HepG2 (cell line): ENCODE data around the gene RESP18. TPM values are rescaled to one million over a fixed set of nuclear protein-coding genes. Genes with fewer than 3 reads are reported as not detected.
A peak's percentile ranks its signal among the peaks of the same experiment; 100 is the strongest.

Source experiments
- ATAC-seq: fragments of 200-7000 bp; cut with Tn5 transposase; 3 replicates; pipeline ENCODE4 v1.9.1; 2020; ENCODE audit warnings: mild to moderate bottlenecking, moderate library complexity
- BruUV-seq: library from RNA; stranded (reverse); fragments of 400-500 nt; replicated peaks from 2 replicates; lab custom pipeline; 2021; lab: Mats Ljungman, UMichigan
- CTCF ChIA-PET: fragments of 300-600 bp; formaldehyde crosslinking; extraction: SDS; loops from one replicate; lab custom pipeline; 2021; ENCODE audit warnings: low total read pairs, inconsistent platforms, low intra/inter-chr PET ratio; lab: Yijun Ruan, JAX
- POLR2A ChIA-PET: fragments of 350-600 bp; sonication (Branson Sonifier 250); formaldehyde crosslinking; loops from one replicate; lab custom pipeline; 2020; ENCODE audit warnings: antibody characterized with exemption, inconsistent platforms; lab: Yijun Ruan, JAX
- DNase-seq: peaks from one replicate; pipeline ENCODE4 v3.0.0-alpha.2; 2015; ENCODE audit warnings: low spot score
- FAIRE-seq: peaks from 3 replicates; lab custom pipeline; 2011; peaks lifted over from hg19 to GRCh38; lab: Jason Lieb, UNC
- H2AFZ ChIP-seq: one replicate; pipeline ENCODE4 v1.6.1; 2011; ENCODE audit warnings: low read length, inconsistent platforms
- H3K27ac ChIP-seq: fragments of 300-600 bp; 3 replicates; pipeline ENCODE4 v1.8.0; 2011; ENCODE audit warnings: mixed run types, mild to moderate bottlenecking, mixed read lengths, low read length, inconsistent platforms; ENCODE audit not compliant: insufficient read depth; ENCODE audit errors: extremely low read length
- H3K27me3 ChIP-seq, 2 experiments: fragments of 200-600 bp in 1 of 2; 2 replicates in 1 of 2; 3 replicates in 1 of 2; pipeline versions ENCODE4 v1.6.0 to v1.8.0; 2011; ENCODE audit warnings: low read length in 2 of 2, mild to moderate bottlenecking in 2 of 2, moderate library complexity in 2 of 2, inconsistent platforms in 1 of 2; ENCODE audit not compliant: insufficient read depth in 2 of 2, control insufficient read depth in 1 of 2
- H3K36me3 ChIP-seq, 2 experiments: fragments of 200-600 bp in 1 of 2; replicated peaks in 1 of 2; 2 replicates in 1 of 2; 3 replicates in 1 of 2; pipeline versions ENCODE4 v1.5.1 to v1.8.0; 2011; ENCODE audit warnings: low read length in 2 of 2, inconsistent platforms in 1 of 2; ENCODE audit not compliant: insufficient read depth in 2 of 2, control insufficient read depth in 1 of 2
- H3K4me1 ChIP-seq: 2 replicates; pipeline ENCODE4 v1.5.1; 2012; ENCODE audit warnings: low read length, inconsistent platforms; ENCODE audit not compliant: insufficient read depth
- H3K4me2 ChIP-seq: 2 replicates; pipeline ENCODE4 v1.6.0; 2011; ENCODE audit warnings: low read depth, low read length, inconsistent platforms
- H3K4me3 ChIP-seq, 3 experiments: fragments of 200-600 bp in 1 of 3; sonication (generic), shearing (Covaris generic) in 1 of 3; replicated peaks in 1 of 3; 2 replicates each; pipeline ENCODE4 v1.5.1; 2011 to 2016; ENCODE audit warnings: low read length in 3 of 3, inconsistent platforms in 2 of 3, low read depth in 2 of 3, mild to moderate bottlenecking in 2 of 3, control low read depth in 1 of 3, mixed read lengths in 1 of 3; ENCODE audit not compliant: insufficient read depth in 1 of 3
- H3K79me2 ChIP-seq: one replicate; pipeline ENCODE4 v1.6.1; 2011; ENCODE audit warnings: low read length, inconsistent platforms; ENCODE audit not compliant: insufficient read depth
- H3K9ac ChIP-seq: 2 replicates; pipeline ENCODE4 v1.6.0; 2011; ENCODE audit warnings: mild to moderate bottlenecking, low read depth, low read length, inconsistent platforms; ENCODE audit not compliant: insufficient read depth
- H3K9me3 ChIP-seq: 2 replicates; pipeline ENCODE4 v1.5.1; 2012; ENCODE audit warnings: mild to moderate bottlenecking, low read length
- H4K20me1 ChIP-seq: 2 replicates; pipeline ENCODE4 v1.6.0; 2011; ENCODE audit warnings: inconsistent platforms, mild to moderate bottlenecking, low read length, moderate library complexity; ENCODE audit not compliant: insufficient read depth
- IRF2 ChIP-seq: IDR thresholded peaks from 2 replicates; pipeline ENCODE4 v1.6.1; 2018; ENCODE audit warnings: missing genetic modification reagents, missing compliant biosample characterization
- KMT2B ChIP-seq: IDR thresholded peaks from 2 replicates; pipeline ENCODE4 v1.6.1; 2016; ENCODE audit warnings: missing genetic modification reagents, missing compliant biosample characterization
- PATZ1 ChIP-seq: sonication (generic); formaldehyde crosslinking; IDR thresholded peaks from 2 replicates; pipeline ENCODE4 v1.4.0; 2020; ENCODE audit warnings: missing genetic modification reagents
- ZBTB7B ChIP-seq: sonication (generic); formaldehyde crosslinking; IDR thresholded peaks from 2 replicates; pipeline ENCODE4 v1.4.0; 2020; ENCODE audit warnings: missing genetic modification reagents
- ZNF138 ChIP-seq: sonication (generic); formaldehyde crosslinking; IDR thresholded peaks from 2 replicates; pipeline ENCODE4 v1.5.0; 2020; ENCODE audit warnings: mild to moderate bottlenecking, low read depth, missing genetic modification reagents
- ZNF251 ChIP-seq: sonication (generic); formaldehyde crosslinking; IDR thresholded peaks from 2 replicates; pipeline ENCODE4 v1.9.0; 2021; ENCODE audit warnings: mild to moderate bottlenecking, missing genetic modification reagents
- ZNF629 ChIP-seq: sonication (generic); formaldehyde crosslinking; conservative IDR thresholded peaks from 2 replicates; pipeline ENCODE4 v1.5.0; 2020; ENCODE audit warnings: missing genetic modification reagents
- ZNF768 ChIP-seq: sonication (generic); formaldehyde crosslinking; IDR thresholded peaks from 2 replicates; pipeline ENCODE4 v1.4.0; 2020; ENCODE audit warnings: missing genetic modification reagents
- in situ Hi-C: cut with HindIII; loops from 2 replicates; pipeline ENCODE4 v1.10.0; 2017; ENCODE audit warnings: low pct_unique_long_range_greater_than_20kb; ENCODE audit not compliant: extremely low pct_ligation_motif_present
- intact Hi-C: fragments of 100-400 bp; cut with micrococcal nuclease; formaldehyde crosslinking; loops from one replicate; pipeline ENCODE4 v1.10.0; 2022; ENCODE audit not compliant: unreplicated experiment
- polyA plus RNA-seq, 8 experiments: library from polyadenylated mRNA; depleted of rRNA in 3 of 8; stranded (reverse) in 7 of 8; unstranded in 1 of 8; fragments of >200 nt; fragmentation: Illumina TruSeq in 4 of 8; extraction: Trizol in 4 of 8; gene quantifications; 2 replicates each; pipeline versions ENCODE4 v1.2.1 to v1.2.3, GENCODE V29; 2011 to 2016; ENCODE audit warnings: low read depth in 4 of 8, missing spikeins in 1 of 8, mixed read lengths in 1 of 8; ENCODE audit not compliant: insufficient read depth in 1 of 8
- total RNA-seq, 5 experiments: library from RNA; depleted of rRNA; stranded (reverse); fragments of >200 nt; fragmentation: Illumina TruSeq; extraction: Trizol; gene quantifications; 2 replicates each; pipeline ENCODE4 v1.2.3, GENCODE V29; 2016; ENCODE audit warnings: low read depth in 1 of 5

Gene RESP18
- total and polyA plus RNA-seq, 2 of the 13 experiments (the other 11 are each of a cell fraction or from before 2014, with no cell fraction given) = not detected

GRCh38 chr2:219380926-219381325 lies 48.4 kb upstream of the RESP18 start:
- no TSS peak for BruUV-seq
- H3K36me3 ChIP-seq = peaks cover 35 to 61% of the 10 kb centered on the region in 2 experiments
- intact Hi-C loops (no loop called here), in situ Hi-C loops (no loop called here)
- no peak overlapping the region for H2AFZ ChIP-seq
- FAIRE-seq = no peak
- H3K4me2 ChIP-seq = no peak overlapping the region
- peaks cover 11% of the 10 kb centered on the region for H3K4me1 ChIP-seq
- 0 out of 2 replicates have a peak, but pooled peaks cover 3% of the 10 kb centered on the region for H4K20me1 ChIP-seq
- no peak for DNase-seq
- H3K9ac ChIP-seq = no peak overlapping the region
- POLR2A ChIA-PET = no interaction called here
- peak; percentile 25; the same call in 1 of the 2 replicates for TF ChIP-seq PATZ1
- no peak for TF ChIP-seq KMT2B (CRISPR knock-in tag)
- TF ChIP-seq ZNF629 (CRISPR knock-in tag) = peak; percentile 67
- peak; percentile 65 for TF ChIP-seq ZNF768 (CRISPR knock-in tag)
- TF ChIP-seq ZNF251 (CRISPR knock-in tag) = no peak
- TF ChIP-seq ZNF138 = 0 out of 2 replicates have a peak, but pooled peaks have one; percentile 50
- TF ChIP-seq IRF2 (CRISPR knock-in tag) = no peak
- TF ChIP-seq ZBTB7B = no peak
- H3K79me2 ChIP-seq = no peaks in the 10 kb centered on the region
- no peak for ATAC-seq
- no peaks in the 10 kb centered on the region for H3K9me3 ChIP-seq
- H3K4me3 ChIP-seq = no peak overlapping the region
- H3K27ac ChIP-seq = no peak overlapping the region
- CTCF ChIA-PET = no interaction called here
- H3K27me3 ChIP-seq = no peaks in the 10 kb centered on the region
